ENCODE measurements around the gene FUT8. TPM values are rescaled to one million over a fixed set of nuclear protein-coding genes. Genes with fewer than 3 reads are reported as not detected.
A peak's percentile ranks its signal among the peaks of the same experiment; 100 is the strongest.
"Not testable (repeated sequence)": the region's sequence is repeated elsewhere in the genome, so short reads cannot be mapped to it uniquely, and the experiment has no call there.

The FUT8 gene
- total RNA-seq, 2 donors from 2014 or later = 13.4 to 14.8 TPM

GRCh38 chr14:65412856-65413738 lies 567 bp downstream of the FUT8 start:
- no peak for DNase-seq
- ATAC-seq = peak; percentile 62 to 76

GRCh38 chr14:65413739-65414045 lies 1.2 kb downstream of the FUT8 start:
- intact Hi-C loops (cut with DNase I) = loop anchor here (5.0 to 10.0 kb wide), 6 partner anchors 189 to 659 kb away; no protein-coding TSS in a partner anchor
- ATAC-seq (no peak), DNase-seq (no peak)

More at GRCh38 chr14:65412856-65413738, 567 bp downstream of the FUT8 start:
- intact Hi-C loops (cut with DNase I) = loop anchor here (5.0 to 10.0 kb wide), 6 partner anchors 188 to 659 kb away; no protein-coding TSS in a partner anchor

DNA sequence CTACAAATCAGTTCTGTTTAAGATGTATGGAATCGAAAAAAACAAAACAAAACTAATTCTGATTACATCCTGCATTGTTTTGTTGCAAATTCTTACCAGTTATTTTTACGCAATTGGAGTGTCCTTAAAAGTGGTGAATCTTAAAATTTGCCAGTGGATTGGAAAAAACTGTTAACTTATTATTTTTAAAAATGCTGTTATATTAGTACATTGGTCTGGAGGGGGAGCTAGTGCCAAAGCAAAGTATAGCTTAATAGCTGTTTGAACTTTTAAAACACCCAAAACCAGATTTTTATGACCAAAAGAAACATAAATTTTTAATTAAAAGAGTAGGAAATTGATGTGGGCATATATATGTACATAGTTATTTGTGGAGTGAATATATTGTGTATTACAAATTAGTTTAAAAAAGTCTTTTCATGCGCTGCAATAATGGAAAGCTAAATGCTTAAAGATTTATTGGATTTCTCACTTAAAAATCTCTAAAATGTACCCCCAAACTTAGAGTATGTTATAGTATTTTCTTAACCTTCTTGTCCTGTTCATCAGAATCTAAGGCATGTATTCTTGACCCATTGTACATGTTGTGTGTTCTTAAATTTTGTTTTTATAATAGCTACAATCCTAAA lies 2.5 kb downstream of the FUT8 start:
- ATAC-seq = no peak
- intact Hi-C loops (cut with DNase I) = loop anchor here (5.0 to 10.0 kb wide), 6 partner anchors 190 to 657 kb away; no protein-coding TSS in a partner anchor
- DNase-seq = no peak

GRCh38 chr14:65415613-65416012 lies 3.1 kb downstream of the FUT8 start:
- no peak for ATAC-seq
- intact Hi-C loops (cut with DNase I) = loop anchor here (10.0 kb wide), 3 partner anchors 191 to 539 kb away; no protein-coding TSS in a partner anchor
- DNase-seq = no peak

DNA sequence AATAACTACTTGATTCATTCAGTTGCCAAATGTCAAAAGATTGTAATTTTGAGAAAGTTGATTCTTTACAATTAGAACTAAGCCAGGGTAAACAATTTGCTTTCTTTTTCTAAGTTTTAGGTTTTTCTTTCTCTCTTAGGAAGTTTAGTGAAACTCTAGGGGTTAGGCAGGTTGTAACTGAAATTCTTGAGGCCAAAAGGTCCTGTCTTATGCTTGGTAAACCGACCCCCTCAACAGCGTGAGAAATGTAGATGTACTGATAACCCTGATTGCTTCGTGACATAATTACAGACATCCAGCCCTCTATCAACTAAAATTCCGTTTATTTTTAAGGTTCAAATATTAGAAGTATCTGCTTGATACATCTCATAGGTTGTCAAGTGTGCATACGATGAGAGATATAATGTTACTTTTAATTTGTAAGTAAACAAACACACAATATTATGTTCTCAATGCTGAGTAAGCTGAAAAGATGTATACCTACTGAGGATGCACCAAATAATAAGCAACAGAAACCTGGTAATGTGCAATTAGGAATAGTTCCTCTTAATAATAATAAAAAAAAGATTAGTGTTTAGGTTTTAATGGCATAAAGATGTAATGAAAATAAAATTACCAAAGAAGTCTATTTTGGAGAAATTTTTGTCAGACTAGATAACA lies 7.2 kb downstream of the FUT8 start:
- ATAC-seq (no peak), DNase-seq (no peak)
- intact Hi-C loops (cut with DNase I) = loop anchor here (10.0 kb wide), 3 partner anchors 195 to 535 kb away; no protein-coding TSS in a partner anchor

GRCh38 chr14:65421201-65421981 lies 8.9 kb downstream of the FUT8 start:
- ATAC-seq = no peak
- intact Hi-C loops (cut with DNase I) = no loop called here

GRCh38 chr14:65422088-65422834 lies 9.7 kb downstream of the FUT8 start:
- intact Hi-C loops (cut with DNase I) = no loop called here
- DNase-seq (no peak), ATAC-seq (no peak)

More at GRCh38 chr14:65421201-65421981, 8.9 kb downstream of the FUT8 start:
- no peak for DNase-seq

DNA sequence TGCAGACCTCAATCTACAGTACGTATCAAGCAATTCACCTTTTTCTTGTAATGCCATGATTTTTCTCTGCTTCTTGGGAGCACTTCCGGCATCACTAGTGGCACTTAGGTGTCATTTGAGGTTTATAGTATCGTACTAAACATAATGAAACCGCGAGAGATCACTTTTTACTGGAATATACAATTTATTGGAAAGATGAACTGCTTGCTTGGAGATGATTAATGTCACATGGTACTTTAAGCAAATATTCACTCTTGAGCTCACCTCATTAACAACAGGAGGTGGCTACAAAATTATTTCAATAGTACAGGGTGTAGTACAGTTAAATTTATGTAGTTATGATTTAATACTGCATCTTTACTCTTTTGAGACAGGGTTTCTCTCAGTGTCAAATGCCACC lies 11.5 kb downstream of the FUT8 start:
- DNase-seq (no peak), ATAC-seq (no peak)
- intact Hi-C loops (cut with DNase I) = no loop called here

- intact Hi-C loops (cut with DNase I) = no loop called here
Measured at GRCh38 chr14:65424531-65424930, 12.0 kb downstream of the FUT8 start.

DNA sequence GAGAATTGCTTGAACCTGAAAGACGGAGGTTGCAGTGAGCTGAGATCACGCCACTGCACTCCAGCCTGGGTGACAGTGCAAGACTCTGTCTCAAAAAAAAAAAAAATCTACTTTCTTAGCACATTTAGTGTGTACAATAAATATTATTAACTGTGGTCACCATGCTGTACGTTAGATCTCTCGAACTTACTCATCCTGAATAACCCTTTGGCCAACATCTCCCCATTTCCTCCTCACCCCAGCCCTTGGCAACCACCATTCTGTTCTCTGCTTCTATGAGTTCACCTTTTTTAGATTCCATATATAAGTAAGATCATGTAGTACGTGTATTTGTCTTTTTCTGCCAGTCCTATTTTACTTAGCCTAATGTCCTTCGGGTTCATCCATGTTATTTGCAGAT lies 13.4 kb downstream of the FUT8 start:
- DNase-seq (no peak), ATAC-seq (no peak)
- intact Hi-C loops (cut with DNase I) = no loop called here

More at GRCh38 chr14:65424531-65424930, 12.0 kb downstream of the FUT8 start:
- DNase-seq (no peak), ATAC-seq (no peak)

DNA sequence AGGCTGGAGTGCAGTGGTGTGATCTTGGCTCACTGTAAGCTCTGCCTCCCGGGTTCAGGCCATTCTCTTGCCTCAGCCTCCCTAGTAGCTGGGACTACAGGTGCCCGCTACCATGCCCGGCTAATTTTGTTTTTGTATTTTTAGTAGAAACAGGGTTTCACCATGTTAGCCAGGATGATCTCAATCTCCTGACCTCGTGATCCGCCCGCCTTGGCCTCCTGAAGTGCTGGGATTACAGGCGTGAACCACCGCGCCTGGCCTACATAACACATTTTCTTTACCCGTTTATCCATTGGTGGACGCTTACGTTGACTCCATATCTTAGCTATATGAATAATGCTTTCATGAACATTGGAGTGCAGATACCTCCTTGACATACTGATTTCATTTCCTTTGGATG lies 14.4 kb downstream of the FUT8 start:
- DNase-seq; ATAC-seq; intact Hi-C loops (cut with DNase I): not testable (repeated sequence)

GRCh38 chr14:65428691-65429090 lies 16.2 kb downstream of the FUT8 start:
- intact Hi-C loops (cut with DNase I) = no loop called here
- ATAC-seq = no peak
- DNase-seq = no peak

GRCh38 chr14:65429757-65430156 lies 17.2 kb downstream of the FUT8 start:
- intact Hi-C loops (cut with DNase I) = no loop called here
- no peak for ATAC-seq
- DNase-seq = no peak

DNA sequence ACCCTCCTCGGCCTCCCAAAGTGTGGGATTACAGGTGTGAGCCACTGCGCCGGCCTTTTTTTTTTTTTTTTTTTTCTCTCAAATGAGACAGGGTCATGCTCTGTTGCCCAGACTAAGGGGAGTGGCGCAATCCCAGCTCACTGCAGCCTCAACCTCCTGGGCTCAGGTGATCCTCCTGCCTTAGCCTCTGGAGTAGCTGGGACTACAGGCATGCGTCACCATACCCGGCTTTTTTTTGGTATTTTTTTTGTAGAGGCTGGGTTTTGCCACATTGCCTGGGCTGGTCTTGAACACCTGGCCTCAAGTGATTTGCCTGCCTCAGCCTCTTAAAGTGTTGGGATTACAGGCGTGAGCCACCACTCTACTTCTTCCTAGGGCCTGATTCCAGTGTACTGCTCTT lies 18.7 kb downstream of the FUT8 start:
- DNase-seq (no peak), ATAC-seq (no peak)
- intact Hi-C loops (cut with DNase I) = no loop called here

DNA sequence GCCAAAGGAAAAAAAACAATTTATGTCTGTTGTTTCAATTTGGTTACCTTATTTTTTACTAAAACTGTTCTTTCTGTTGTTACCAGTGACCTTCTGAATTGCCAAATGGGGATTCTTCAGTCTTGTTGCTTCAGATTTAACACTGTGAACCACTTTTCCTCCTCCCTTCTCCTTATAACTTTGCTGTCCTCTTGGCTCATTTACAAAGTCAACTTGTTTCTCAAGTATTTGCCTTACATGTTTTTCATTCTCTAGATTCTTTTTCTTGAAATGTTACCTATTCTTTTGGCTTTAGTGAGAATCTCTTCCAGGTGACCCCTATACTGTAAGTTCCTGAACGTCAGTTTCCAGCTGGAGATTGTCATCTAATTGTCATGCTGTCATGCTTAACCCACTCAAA lies 19.4 kb downstream of the FUT8 start:
- ATAC-seq = no peak
- intact Hi-C loops (cut with DNase I) = no loop called here
- no peak for DNase-seq

DNA sequence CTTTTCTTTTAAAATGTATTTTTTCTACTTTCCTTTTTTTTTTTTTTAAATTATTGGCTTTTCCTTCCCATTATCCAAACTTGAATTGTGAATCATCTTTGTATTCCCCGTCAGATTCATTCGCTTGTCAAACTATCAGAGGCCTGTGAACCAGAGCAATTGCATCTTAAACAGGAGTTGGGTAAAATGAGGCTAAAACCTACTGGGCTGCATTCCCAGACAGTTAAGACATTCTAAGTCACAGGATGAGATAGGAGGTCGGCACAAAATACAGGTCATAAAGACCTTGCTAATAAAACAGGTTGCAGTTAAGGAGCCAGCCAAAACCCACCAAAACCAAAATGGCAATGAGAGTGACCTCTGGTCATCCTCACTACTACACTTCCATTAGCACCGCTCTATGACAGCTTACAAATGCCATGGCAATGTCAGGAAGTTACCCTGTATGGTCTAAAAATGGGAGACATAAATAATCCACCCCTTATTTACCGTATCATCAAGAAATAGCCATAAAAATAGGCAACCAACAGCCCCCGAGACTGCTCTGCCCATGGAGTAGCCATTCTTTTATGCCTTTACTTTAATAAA lies 19.9 kb downstream of the FUT8 start:
- DNase-seq (no peak), ATAC-seq (no peak)
- intact Hi-C loops (cut with DNase I) = no loop called here

DNA sequence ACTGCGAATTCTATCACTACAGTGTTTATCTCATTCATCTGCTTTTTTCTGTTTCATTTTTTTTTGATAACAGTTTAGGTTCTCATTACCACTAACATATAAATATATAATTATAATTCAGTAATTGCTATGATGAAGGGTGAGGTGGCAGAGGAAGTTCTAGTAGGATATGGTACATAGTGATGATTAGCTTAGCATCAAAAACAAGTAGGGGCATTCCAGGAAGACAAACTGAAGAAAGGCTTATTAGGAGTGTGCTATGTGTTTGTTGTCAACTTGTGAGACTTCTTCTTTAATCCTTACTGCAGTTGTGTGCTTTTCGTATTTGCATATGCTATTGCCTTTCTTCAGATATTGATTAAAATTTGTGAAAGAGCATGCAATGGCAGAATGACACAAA lies 20.6 kb downstream of the FUT8 start:
- intact Hi-C loops (cut with DNase I) = no loop called here
- ATAC-seq (no peak), DNase-seq (no peak)

DNA sequence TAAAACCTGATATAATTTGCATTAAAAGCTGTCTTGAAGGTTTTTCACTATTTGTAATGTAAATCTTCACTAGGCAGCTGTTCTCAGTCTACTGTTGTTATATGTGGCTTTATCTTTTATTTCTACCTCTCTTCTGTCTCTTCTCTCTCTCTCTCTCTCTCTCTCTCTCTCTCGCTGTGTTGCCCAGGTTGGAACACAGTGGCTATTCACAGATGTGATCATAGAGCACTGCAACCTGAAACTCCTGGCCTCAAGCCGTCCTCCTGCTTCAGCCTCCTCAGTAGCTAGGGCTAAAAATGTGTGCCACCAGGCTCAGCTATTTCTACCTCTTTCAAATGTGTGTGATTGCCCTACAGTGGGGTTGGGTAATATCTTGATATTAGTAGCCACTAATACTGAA lies 21.1 kb downstream of the FUT8 start:
- intact Hi-C loops (cut with DNase I) = no loop called here
- ATAC-seq = no peak

More for the DNA sequence above, 21.1 kb downstream of the FUT8 start:
- DNase-seq = no peak

Data from left cardiac atrium (tissue), 4 donors.